Gastrocnemius medialis (tissue), 4 donors: Measurements from ENCODE around the gene SPSB1. TPM values are rescaled to one million over a fixed set of nuclear protein-coding genes. Genes with fewer than 3 reads are reported as not detected.
A peak's percentile ranks its signal among the peaks of the same experiment; 100 is the strongest.

ENCODE experiments used
- ATAC-seq, 2 donors: fragments of 150-250 bp; one replicate each; pipeline ENCODE4 v1.9.1; 2016
- DNase-seq, 2 donors: peaks; one replicate each; pipeline ENCODE4 v3.0.0-alpha.2; 2019
- H3K27ac ChIP-seq, 4 donors: fragments of 200-600 bp; sonication (generic); 1 replicate in 1 of 4; 2 replicates in 3 of 4; pipeline ENCODE4 v1.5.1; 2016 to 2018; ENCODE audit warnings: mild to moderate bottlenecking in 2 of 4, moderate library complexity in 1 of 4
- H3K27me3 ChIP-seq, 3 donors: fragments of 200-600 bp; sonication (generic) in 2 of 3; 1 replicate in 1 of 3; 2 replicates in 2 of 3; pipeline versions ENCODE4 v1.5.1 to v1.6.0; 2016 to 2019; ENCODE audit warnings: mild to moderate bottlenecking in 1 of 3, moderate library complexity in 1 of 3
- H3K36me3 ChIP-seq, 2 donors: fragments of 200-600 bp; sonication (generic) in 1 of 2; one replicate each; pipeline ENCODE4 v1.5.1; 2017 to 2018
- H3K4me1 ChIP-seq, 2 donors: fragments of 200-600 bp; sonication (generic) in 1 of 2; one replicate each; pipeline ENCODE4 v1.5.1; 2016 to 2017; ENCODE audit warnings: mild to moderate bottlenecking in 2 of 2
- H3K4me3 ChIP-seq, 4 donors: fragments of 200-600 bp; sonication (generic) in 3 of 4; 1 replicate in 1 of 4; 2 replicates in 3 of 4; pipeline ENCODE4 v1.5.1; 2016 to 2019; ENCODE audit warnings: mild to moderate bottlenecking in 2 of 4
- H3K9me3 ChIP-seq, 3 donors: fragments of 200-600 bp; sonication (generic) in 2 of 3; 1 replicate in 1 of 3; 2 replicates in 2 of 3; pipeline ENCODE4 v1.5.1; 2016 to 2019
- POLR2A ChIP-seq, 2 donors: fragments of 450-650 bp; IDR thresholded peaks; one replicate each; pipeline ENCODE4 v1.6.1; 2017; ENCODE audit warnings: antibody characterized with exemption in 2 of 2, mild to moderate bottlenecking in 2 of 2, moderate library complexity in 2 of 2
- in situ Hi-C, 4 donors: fragments of 200-750 bp; cut with MboI; loops; one replicate each; pipeline versions ENCODE4 v1.15.0 to v1.8.0; 2017; ENCODE audit warnings: low sequenced_read_pairs in 4 of 4
- intact Hi-C: fragments of 100-400 bp; cut with DNase I; formaldehyde crosslinking; loops from one replicate; pipeline ENCODE4 v1.15.1; 2023; ENCODE audit warnings: low total_unique reads
- total RNA-seq, 4 donors: library from RNA; depleted of rRNA; stranded (reverse); fragments of >200 nt; gene quantifications; one replicate each; pipeline versions ENCODE4 v1.1.0 to v1.2.3, GENCODE V29; 2016
- TF ChIP-seq, protein P1 (sequence below), 5 experiments: fragments of 450-650 bp in 3 of 5; fragments of 200-600 bp in 2 of 5; sonication (generic) in 2 of 5; IDR thresholded peaks in 4 of 5; conservative IDR thresholded peaks in 1 of 5; 1 replicate in 4 of 5; 2 replicates in 1 of 5; pipeline ENCODE4 v1.5.1; 2016 to 2019; ENCODE audit warnings: antibody characterized with exemption in 5 of 5, mild to moderate bottlenecking in 3 of 5, moderate library complexity in 3 of 5

Gene SPSB1
- total RNA-seq, 4 donors from 2014 or later: 40.4 to 161 (median 56.6) TPM

DNA sequence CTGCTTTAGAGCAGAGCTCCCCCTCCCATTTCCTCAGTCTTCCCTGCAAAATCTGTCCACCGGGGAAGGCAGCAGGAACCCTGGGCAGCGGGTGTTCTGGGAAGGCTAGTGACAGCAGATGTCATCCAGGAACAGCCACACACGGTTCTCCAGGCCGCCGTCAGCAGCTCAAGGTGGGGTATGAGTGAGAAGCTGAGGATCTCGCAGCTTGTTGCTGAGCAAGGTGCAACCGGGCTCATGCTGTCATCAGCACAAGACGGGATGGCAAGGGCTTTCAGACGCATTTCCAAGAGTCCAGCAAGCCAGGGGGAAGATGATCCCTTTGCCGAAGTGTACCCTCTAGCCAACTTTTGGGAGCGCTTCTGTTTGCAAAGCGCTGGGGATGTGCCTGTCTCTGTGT lies 23.0 kb upstream of the SPSB1 start:
- DNase-seq (peak in 1 of 2 donors; percentile 64), ATAC-seq (peak; percentile 41 to 50)
- H3K36me3 ChIP-seq: peaks cover 0 to 12% of the 10 kb centered on the region in 2 donors
- intact Hi-C loops: no loop called here
- H3K4me3 ChIP-seq: no peak overlapping the region
- in situ Hi-C loops: no loop called here
- H3K4me1 ChIP-seq: peaks cover 25 to 29% of the 10 kb centered on the region in 2 donors
- H3K27me3 ChIP-seq: no peaks in the 10 kb centered on the region
- no peaks in the 10 kb centered on the region for H3K9me3 ChIP-seq
- peak overlapping the region; percentile 16 to 64 (median 60) for H3K27ac ChIP-seq
- TF ChIP-seq POLR2A (IDR thresholded peaks at IDR 0.05): no peak
- TF ChIP-seq, protein P1, sequence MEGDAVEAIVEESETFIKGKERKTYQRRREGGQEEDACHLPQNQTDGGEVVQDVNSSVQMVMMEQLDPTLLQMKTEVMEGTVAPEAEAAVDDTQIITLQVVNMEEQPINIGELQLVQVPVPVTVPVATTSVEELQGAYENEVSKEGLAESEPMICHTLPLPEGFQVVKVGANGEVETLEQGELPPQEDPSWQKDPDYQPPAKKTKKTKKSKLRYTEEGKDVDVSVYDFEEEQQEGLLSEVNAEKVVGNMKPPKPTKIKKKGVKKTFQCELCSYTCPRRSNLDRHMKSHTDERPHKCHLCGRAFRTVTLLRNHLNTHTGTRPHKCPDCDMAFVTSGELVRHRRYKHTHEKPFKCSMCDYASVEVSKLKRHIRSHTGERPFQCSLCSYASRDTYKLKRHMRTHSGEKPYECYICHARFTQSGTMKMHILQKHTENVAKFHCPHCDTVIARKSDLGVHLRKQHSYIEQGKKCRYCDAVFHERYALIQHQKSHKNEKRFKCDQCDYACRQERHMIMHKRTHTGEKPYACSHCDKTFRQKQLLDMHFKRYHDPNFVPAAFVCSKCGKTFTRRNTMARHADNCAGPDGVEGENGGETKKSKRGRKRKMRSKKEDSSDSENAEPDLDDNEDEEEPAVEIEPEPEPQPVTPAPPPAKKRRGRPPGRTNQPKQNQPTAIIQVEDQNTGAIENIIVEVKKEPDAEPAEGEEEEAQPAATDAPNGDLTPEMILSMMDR (IDR thresholded peaks at IDR 0.05 in 4 of 5, conservative IDR thresholded peaks at IDR 0.05 in 1 of 5): no peak

GRCh38 chr1:9270290-9270883 lies 22.3 kb upstream of the SPSB1 start:
- no peak overlapping the region for H3K4me3 ChIP-seq
- peak; percentile 61 to 63 for ATAC-seq
- peaks cover 0 to 6% of the 10 kb centered on the region in 2 donors for H3K36me3 ChIP-seq
- peak; percentile 78 to 87 for DNase-seq
- intact Hi-C loops: no loop called here
- no peaks in the 10 kb centered on the region for H3K9me3 ChIP-seq
- peaks cover 29 to 31% of the 10 kb centered on the region in 2 donors for H3K4me1 ChIP-seq
- in situ Hi-C loops: no loop called here
- peak; percentile 9 to 22 for TF ChIP-seq POLR2A (IDR thresholded peaks at IDR 0.05)
- TF ChIP-seq, protein P1 (IDR thresholded peaks at IDR 0.05 in 4 of 5, conservative IDR thresholded peaks at IDR 0.05 in 1 of 5): no peak
- no peaks in the 10 kb centered on the region for H3K27me3 ChIP-seq
- H3K27ac ChIP-seq: peak overlapping the region; percentile 16 to 64 (median 60)

DNA sequence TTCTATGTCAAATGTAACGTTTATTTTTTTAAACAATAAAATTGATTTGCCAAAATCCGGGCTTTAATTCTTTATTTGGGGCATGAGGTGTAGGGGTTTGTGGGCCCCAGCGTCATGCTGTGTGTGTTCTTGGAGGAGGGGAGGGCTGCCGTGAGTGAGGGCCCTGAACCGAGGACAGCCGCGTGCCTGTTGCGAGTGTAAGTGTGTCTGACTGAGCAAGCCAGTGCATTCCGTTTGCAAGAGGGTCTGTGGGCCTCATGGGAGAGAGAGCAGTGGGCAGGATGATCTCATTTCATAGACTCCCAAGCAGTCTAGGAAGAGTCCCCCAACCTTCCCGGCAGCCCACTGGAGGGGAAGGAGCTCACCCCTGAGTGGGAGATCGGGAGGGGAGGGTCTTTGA lies 21.4 kb upstream of the SPSB1 start:
- ATAC-seq (no peak), DNase-seq (no peak)
- in situ Hi-C loops: no loop called here
- Histone ChIP-seq H3K36me3 (no peaks in the 10 kb centered on the region), H3K4me1 (peaks cover 32 to 38% of the 10 kb centered on the region in 2 donors), H3K4me3 (no peak overlapping the region), H3K27me3 (no peaks in the 10 kb centered on the region), H3K27ac (peak overlapping the region in 2 of 4 donors; percentile 63 to 64), H3K9me3 (no peaks in the 10 kb centered on the region)
- intact Hi-C loops: no loop called here
- no peak for TF ChIP-seq POLR2A (IDR thresholded peaks at IDR 0.05)
- TF ChIP-seq, protein P1 (IDR thresholded peaks at IDR 0.05 in 4 of 5, conservative IDR thresholded peaks at IDR 0.05 in 1 of 5): no peak

DNA sequence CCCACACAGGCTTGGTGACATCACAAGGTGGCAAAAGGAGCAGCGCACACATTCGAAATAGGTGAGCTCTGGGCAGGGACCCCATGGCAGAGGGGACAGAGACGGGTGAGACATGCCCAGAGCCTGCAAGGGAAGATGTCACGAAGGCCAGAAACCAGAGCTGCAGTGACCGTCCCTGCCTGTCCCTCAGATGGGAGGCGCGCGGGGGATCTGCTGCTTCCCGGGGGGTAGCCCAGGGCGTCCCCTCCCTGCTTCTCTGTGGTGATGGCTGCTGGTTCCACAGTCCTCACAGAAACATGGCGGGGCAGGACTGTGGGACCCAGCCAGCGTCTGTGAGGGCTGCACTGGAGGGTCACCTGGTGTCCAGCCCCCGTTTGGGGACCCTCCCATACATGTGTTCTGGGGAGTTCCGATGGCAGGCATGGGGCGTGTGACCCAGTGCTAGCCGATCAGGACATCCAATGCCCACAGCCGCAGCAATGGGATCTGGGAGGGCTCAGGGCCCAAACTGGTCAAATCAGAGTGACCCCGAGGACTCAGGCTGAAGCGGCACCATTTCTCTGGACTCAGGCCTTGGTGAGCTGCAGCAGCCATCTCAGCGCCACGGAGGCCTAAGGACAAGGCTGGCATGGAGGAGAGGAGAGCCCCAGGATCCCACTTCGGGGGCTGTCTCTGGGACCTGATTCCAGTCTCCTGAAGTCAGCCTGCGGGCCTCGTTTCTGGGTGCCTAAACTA lies 20.7 kb upstream of the SPSB1 start:
- no peak for ATAC-seq
- intact Hi-C loops (no loop called here), in situ Hi-C loops (no loop called here)
- Histone ChIP-seq H3K4me3 (no peak overlapping the region), H3K27ac (peak overlapping the region in 2 of 4 donors; percentile 63 to 64), H3K27me3 (no peaks in the 10 kb centered on the region), H3K4me1 (peaks cover 27 to 33% of the 10 kb centered on the region in 2 donors), H3K9me3 (no peaks in the 10 kb centered on the region), H3K36me3 (no peaks in the 10 kb centered on the region)
- no peak for DNase-seq
- TF ChIP-seq, protein P1 (IDR thresholded peaks at IDR 0.05 in 4 of 5, conservative IDR thresholded peaks at IDR 0.05 in 1 of 5): no peak
- no peak for TF ChIP-seq POLR2A (IDR thresholded peaks at IDR 0.05)
